Liver (tissue), 9 donors: ENCODE measurements around the gene ZNF341. TPM values are rescaled to one million over a fixed set of nuclear protein-coding genes. Genes with fewer than 3 reads are reported as not detected.

Experiments
- DNase-seq: peaks from one replicate; pipeline ENCODE4 v3.0.0-alpha.2; 2017; ENCODE audit warnings: low spot score
- H3K27ac ChIP-seq, 2 donors: one replicate each; pipeline ENCODE4 v1.7.0; 2013; ENCODE audit warnings: inconsistent platforms in 2 of 2, low read length in 2 of 2, control low read depth in 1 of 2, low read depth in 1 of 2, mild to moderate bottlenecking in 1 of 2
- H3K27me3 ChIP-seq, 4 donors: one replicate each; pipeline versions ENCODE4 v1.6.1 to v1.7.0; 2013; ENCODE audit warnings: low read length in 3 of 4, inconsistent platforms in 1 of 4, mild to moderate bottlenecking in 1 of 4, moderate library complexity in 1 of 4; ENCODE audit not compliant: control insufficient read depth in 4 of 4, insufficient read depth in 4 of 4
- H3K36me3 ChIP-seq, 4 donors: one replicate each; pipeline versions ENCODE4 v1.6.1 to v1.7.0; 2013; ENCODE audit warnings: low read length in 3 of 4, mild to moderate bottlenecking in 3 of 4, low read depth in 1 of 4, moderate library complexity in 1 of 4; ENCODE audit not compliant: control insufficient read depth in 4 of 4, insufficient read depth in 3 of 4
- H3K4me1 ChIP-seq, 4 donors: one replicate each; pipeline versions ENCODE4 v1.6.1 to v1.7.0; 2013; ENCODE audit warnings: low read length in 3 of 4, mild to moderate bottlenecking in 3 of 4, moderate library complexity in 1 of 4; ENCODE audit not compliant: control insufficient read depth in 4 of 4, insufficient read depth in 4 of 4
- H3K4me3 ChIP-seq, 3 donors: one replicate each; pipeline versions ENCODE4 v1.6.1 to v1.7.0; 2013; ENCODE audit warnings: low read length in 3 of 3, control low read depth in 1 of 3, low read depth in 1 of 3, mild to moderate bottlenecking in 1 of 3
- H3K9ac ChIP-seq, 2 donors: one replicate each; pipeline ENCODE4 v1.7.0; 2013; ENCODE audit warnings: low read length in 2 of 2, mild to moderate bottlenecking in 2 of 2, moderate library complexity in 2 of 2, control low read depth in 1 of 2, low read depth in 1 of 2
- H3K9me3 ChIP-seq, 4 donors: one replicate each; pipeline versions ENCODE4 v1.6.1 to v1.7.0; 2013; ENCODE audit warnings: low read length in 3 of 4; ENCODE audit not compliant: control insufficient read depth in 4 of 4
- EGR1 ChIP-seq, 2 donors: IDR thresholded peaks; 2 replicates each; pipeline ENCODE4 v1.6.1; 2016 to 2018; ENCODE audit warnings: antibody characterized with exemption in 2 of 2, low read depth in 2 of 2
- FOXA1 ChIP-seq: IDR thresholded peaks from 2 replicates; pipeline ENCODE4 v1.6.1; 2016; ENCODE audit warnings: antibody characterized with exemption
- FOXA2 ChIP-seq: IDR thresholded peaks from 2 replicates; pipeline ENCODE4 v1.6.1; 2016; ENCODE audit warnings: antibody characterized with exemption
- HNF4A ChIP-seq, 2 donors: conservative IDR thresholded peaks; 2 replicates each; pipeline ENCODE4 v1.6.1; 2016; ENCODE audit warnings: antibody characterized with exemption in 2 of 2, mild to moderate bottlenecking in 2 of 2
- HNF4G ChIP-seq: IDR thresholded peaks from 2 replicates; pipeline ENCODE4 v1.6.1; 2016; ENCODE audit warnings: antibody characterized with exemption
- JUND ChIP-seq, 2 donors: IDR thresholded peaks; 2 replicates each; pipeline ENCODE4 v1.6.1; 2016; ENCODE audit warnings: antibody characterized with exemption in 2 of 2
- MAX ChIP-seq: IDR thresholded peaks from 2 replicates; pipeline ENCODE4 v1.6.1; 2016; ENCODE audit warnings: antibody characterized with exemption
- NR2F2 ChIP-seq: IDR thresholded peaks from 2 replicates; pipeline ENCODE4 v1.6.1; 2016; ENCODE audit warnings: antibody characterized with exemption
- RAD21 ChIP-seq, 2 donors: IDR thresholded peaks; 2 replicates each; pipeline ENCODE4 v1.6.1; 2016; ENCODE audit warnings: antibody characterized with exemption in 2 of 2, mild to moderate bottlenecking in 2 of 2
- REST ChIP-seq: IDR thresholded peaks from 2 replicates; pipeline ENCODE4 v1.6.1; 2016; ENCODE audit warnings: antibody characterized with exemption, mild to moderate bottlenecking
- RXRA ChIP-seq, 2 donors: IDR thresholded peaks; 2 replicates each; pipeline ENCODE4 v1.6.1; 2017 to 2018; ENCODE audit warnings: antibody characterized with exemption in 2 of 2, mild to moderate bottlenecking in 1 of 2
- SP1 ChIP-seq: IDR thresholded peaks from 2 replicates; pipeline ENCODE4 v1.6.1; 2018; ENCODE audit warnings: antibody characterized with exemption, mild to moderate bottlenecking
- TAF1 ChIP-seq: conservative IDR thresholded peaks from 2 replicates; pipeline ENCODE4 v1.6.1; 2016; ENCODE audit warnings: antibody characterized with exemption, mild to moderate bottlenecking
- ZBTB33 ChIP-seq: IDR thresholded peaks from 2 replicates; pipeline ENCODE4 v1.6.1; 2016; ENCODE audit warnings: antibody characterized with exemption
- WGBS: extraction: QIAGEN DNeasy Blood & Tissue Kit; methylation state at CpG from one replicate; pipeline ENCODE4 v1.1.7; 2013; 5-methylcytosine and 5-hydroxymethylcytosine counted together
- polyA plus RNA-seq, 2 donors: library from polyadenylated mRNA; stranded (reverse) in 1 of 2; unstranded in 1 of 2; fragments of 200-250 nt in 1 of 2; fragments of >200 nt in 1 of 2; fragmentation: Nextera tagmentation in 1 of 2; extraction: Ambion mirVana in 1 of 2; gene quantifications; one replicate each; pipeline versions ENCODE4 v1.2.1 to v1.2.3, GENCODE V29; 2013 to 2015
- total RNA-seq, 2 donors: library from RNA; depleted of rRNA; stranded (reverse); fragments of >200 nt; gene quantifications; one replicate each; pipeline ENCODE4 v1.2.3, GENCODE V29; 2014
- donor health status: healthy.
- donor health status: healthy.
- donor health status: healthy.
- donor health status: healthy.
- donor health status: healthy.

Gene ZNF341
- total and polyA plus RNA-seq, 4 donors = 0.69 to 1.1 (median 0.82) TPM

- H3K27me3 ChIP-seq = no peaks in the 10 kb centered on the region
- H3K9ac ChIP-seq = no peak overlapping the region
- no peak for DNase-seq
- H3K4me3 ChIP-seq = no peak overlapping the region
- no peaks in the 10 kb centered on the region for H3K36me3 ChIP-seq
- WGBS = 81% methylated on average over 14 of the region's 14 CpGs
- H3K27ac ChIP-seq = no peak overlapping the region
- peaks cover 2 to 19% (median 8%) of the 10 kb centered on the region in 4 donors for H3K4me1 ChIP-seq
- no peak for TF ChIP-seq ZBTB33
- no peaks in the 10 kb centered on the region for H3K9me3 ChIP-seq
These were observed 44.8 kb upstream of the ZNF341 start for GRCh38 chr20:33686984-33687366.

- no peaks in the 10 kb centered on the region for H3K9me3 ChIP-seq
- no peak for DNase-seq
- H3K9ac ChIP-seq = no peak overlapping the region
- 81% methylated on average over 8 of the region's 8 CpGs for WGBS
- H3K36me3 ChIP-seq = no peaks in the 10 kb centered on the region
- no peak overlapping the region for H3K4me3 ChIP-seq
- peaks cover 2 to 19% (median 8%) of the 10 kb centered on the region in 4 donors for H3K4me1 ChIP-seq
- TF ChIP-seq MAX (no peak), RXRA (IDR thresholded peaks at IDR 0.05) (no peak), HNF4G (no peak), SP1 (no peak)
- H3K27me3 ChIP-seq = no peaks in the 10 kb centered on the region
- no peak overlapping the region for H3K27ac ChIP-seq
These were observed 44.4 kb upstream of the ZNF341 start for GRCh38 chr20:33687370-33687915.

- Histone ChIP-seq H3K4me1 (peaks cover 2 to 19% (median 8%) of the 10 kb centered on the region in 4 donors), H3K9me3 (no peaks in the 10 kb centered on the region), H3K4me3 (no peak overlapping the region), H3K27me3 (no peaks in the 10 kb centered on the region), H3K36me3 (no peaks in the 10 kb centered on the region), H3K9ac (no peak overlapping the region), H3K27ac (no peak overlapping the region)
- TF ChIP-seq JUND (IDR thresholded peaks at IDR 0.05) = no peak
- 96% methylated on average over 3 of the region's 3 CpGs for WGBS
- DNase-seq = no peak
These were observed 43.5 kb upstream of the ZNF341 start for GRCh38 chr20:33687993-33688937.

- H3K4me1 ChIP-seq = peaks cover 2 to 16% (median 8%) of the 10 kb centered on the region in 4 donors
- WGBS = 88% methylated on average over 3 of the region's 3 CpGs
These were observed 42.8 kb upstream of the ZNF341 start for GRCh38 chr20:33688938-33689424.

More at GRCh38 chr20:33688938-33689424, 42.8 kb upstream of the ZNF341 start:
- Histone ChIP-seq H3K27me3 (no peaks in the 10 kb centered on the region), H3K9ac (no peak overlapping the region), H3K27ac (no peak overlapping the region), H3K4me3 (no peak overlapping the region), H3K36me3 (no peaks in the 10 kb centered on the region), H3K9me3 (no peaks in the 10 kb centered on the region)
- peak; percentile 57 for DNase-seq
- TF ChIP-seq TAF1 (no peak), NR2F2 (no peak), REST (no peak), RAD21 (IDR thresholded peaks at IDR 0.05) (no peak), EGR1 (IDR thresholded peaks at IDR 0.05; ENCODE audit: low read depth in 2 of 2) (no peak), MAX (no peak), FOXA2 (no peak), HNF4A (conservative IDR thresholded peaks at IDR 0.05) (no peak), FOXA1 (no peak), ZBTB33 (no peak), JUND (IDR thresholded peaks at IDR 0.05) (no peak), RXRA (IDR thresholded peaks at IDR 0.05) (no peak)
